GM18499 (cell line): Measurements from ENCODE around the gene BTG3.

Experiments
- ATAC-seq: cut with Tn5 transposase; IDR thresholded peaks from one replicate; pipeline ENCODE4 v1.9.1; 2021; ENCODE audit warnings: moderate number of reproducible peaks; ENCODE audit not compliant: insufficient read depth, unreplicated experiment

BTG3 gene

GRCh38 chr21:17612565-17613241 lies at the start of gene BTG3:
BTG3 (minus strand) TSS chr21:17612901; CDS start chr21:17609144, 3,757 bp downstream.
- ATAC-seq, result peak; percentile 37

- no peak for ATAC-seq
These were observed 48.2 kb upstream of the BTG3 start for GRCh38 chr21:17660862-17661261.

GRCh38 chr21:17660452-17660851 lies 47.8 kb upstream of the BTG3 start:
- no peak for ATAC-seq

GRCh38 chr21:17658931-17659330 lies 46.2 kb upstream of the BTG3 start:
- no peak for ATAC-seq

GRCh38 chr21:17651526-17651925 lies 38.8 kb upstream of the BTG3 start:
- ATAC-seq, result no peak

GRCh38 chr21:17650292-17650691 lies 37.6 kb upstream of the BTG3 start:
- no peak for ATAC-seq

GRCh38 chr21:17646790-17647189 lies 34.1 kb upstream of the BTG3 start:
- no peak for ATAC-seq

- ATAC-seq, result no peak
These were observed 31.5 kb upstream of the BTG3 start for GRCh38 chr21:17644186-17644585.

- no peak for ATAC-seq
These were observed 28.1 kb upstream of the BTG3 start for GRCh38 chr21:17640821-17641220.

- ATAC-seq, result no peak
These were observed 24.0 kb upstream of the BTG3 start for GRCh38 chr21:17636711-17637110.

GRCh38 chr21:17631195-17631594 lies 18.5 kb upstream of the BTG3 start:
- ATAC-seq, result no peak

- ATAC-seq, result no peak
These were observed 9.3 kb upstream of the BTG3 start for GRCh38 chr21:17622018-17622417.

GRCh38 chr21:17616831-17617230 lies 4.1 kb upstream of the BTG3 start:
- ATAC-seq, result no peak

- ATAC-seq, result no peak
These were observed 558 bp upstream of the BTG3 start for GRCh38 chr21:17613242-17613676.

- ATAC-seq, result no peak
These were observed 607 bp downstream of the BTG3 start for GRCh38 chr21:17612023-17612564.

- peak; percentile 60 for ATAC-seq
These were observed 1.2 kb downstream of the BTG3 start for GRCh38 chr21:17611414-17612022.

GRCh38 chr21:17610911-17611310 lies 1.8 kb downstream of the BTG3 start:
- ATAC-seq, result no peak

- ATAC-seq, result no peak
These were observed 3.0 kb downstream of the BTG3 start for GRCh38 chr21:17609681-17610080.

GRCh38 chr21:17607684-17608083 lies 5.0 kb downstream of the BTG3 start:
- ATAC-seq, result no peak

- ATAC-seq, result no peak
These were observed 9.8 kb downstream of the BTG3 start for GRCh38 chr21:17602874-17603273.

GRCh38 chr21:17598437-17598836 lies 14.3 kb downstream of the BTG3 start:
- peak; percentile 44 for ATAC-seq

- no peak for ATAC-seq
These were observed 15.0 kb downstream of the BTG3 start for GRCh38 chr21:17597680-17598079.
